ENCODE data around the gene TSPAN15.

TSPAN15 gene

DNA sequence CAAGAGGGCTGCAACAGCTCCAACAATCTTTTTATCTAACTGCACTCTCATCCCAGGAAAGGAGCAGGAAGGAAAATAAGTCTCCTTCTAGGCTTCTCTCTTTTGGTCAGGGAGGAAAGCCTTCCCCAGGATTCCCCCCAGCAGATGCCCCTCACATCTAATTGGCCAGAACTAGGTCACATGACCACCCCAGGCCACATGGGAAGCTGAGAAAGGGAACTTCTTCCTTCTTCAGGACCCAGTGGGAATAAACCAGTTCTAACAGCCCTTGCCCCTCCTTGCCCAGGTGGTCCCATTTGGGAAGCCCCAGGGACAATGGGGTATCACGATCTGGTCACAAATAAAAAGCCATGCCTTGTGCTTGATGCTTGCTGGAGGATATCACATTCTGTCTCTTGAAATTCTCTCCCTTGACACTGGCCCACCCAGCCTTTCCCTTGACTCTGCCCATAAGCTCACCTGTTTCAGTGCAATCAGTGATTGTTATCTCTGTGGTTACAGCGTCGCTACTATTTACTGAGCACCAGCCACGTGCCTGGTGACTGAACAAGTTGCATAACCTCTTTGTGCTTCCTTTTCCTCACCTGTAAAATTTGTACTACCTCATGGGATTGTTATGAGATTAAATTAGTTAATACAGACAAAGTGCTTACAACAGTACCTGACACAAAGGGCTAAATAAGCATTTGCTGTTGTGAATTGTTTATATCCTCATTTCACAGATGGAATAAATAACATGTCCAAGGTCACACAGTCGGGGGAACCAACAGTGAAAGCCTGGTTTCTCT, 25.6 kb upstream of the TSPAN15 start:
- Histone ChIP-seq H3K4me3 (ENCODE audit: low read depth in 1 of 2, low read length in 2 of 2) (no peak overlapping the region), H3K36me3 (ENCODE audit: control insufficient read depth in 1 of 2, insufficient read depth in 2 of 2, low read length in 2 of 2) (no peaks in the 10 kb centered on the region), H3K27ac (ENCODE audit: low read depth, low read length) (no peak overlapping the region), H3K27me3 (ENCODE audit: control insufficient read depth in 1 of 2, insufficient read depth in 2 of 2, low read length in 2 of 2) (no peaks in the 10 kb centered on the region), H3K9me3 (ENCODE audit: control insufficient read depth in 1 of 2, low read length in 2 of 2) (no peaks in the 10 kb centered on the region), H3K4me1 (ENCODE audit: control insufficient read depth in 1 of 2, insufficient read depth in 2 of 2, low read length in 2 of 2) (peaks cover 19 to 29% of the 10 kb centered on the region in 2 donors), H3K9ac (ENCODE audit: low read depth in 1 of 2, low read length in 2 of 2) (peak overlapping the region in 1 of 2 donors; percentile 19)

DNA sequence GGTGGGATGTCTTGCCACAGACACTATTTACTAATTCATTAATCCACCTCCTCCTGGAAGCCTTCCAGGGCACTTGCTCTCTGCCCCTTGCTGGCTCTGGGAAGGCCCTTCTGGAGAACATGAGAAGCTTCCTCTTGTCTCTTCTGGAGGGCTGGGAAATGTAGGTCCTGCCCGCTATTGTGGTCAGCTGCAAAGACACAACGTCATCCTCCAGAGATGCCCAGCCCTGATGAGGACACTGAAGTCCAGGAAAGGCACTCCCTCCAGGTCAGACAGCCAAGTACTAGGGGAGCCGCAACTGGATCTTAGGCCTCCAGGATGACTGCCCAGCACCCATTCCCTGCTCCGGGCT, 24.9 kb upstream of the TSPAN15 start:
- Histone ChIP-seq H3K4me3 (ENCODE audit: low read depth in 1 of 2, low read length in 2 of 2) (no peak overlapping the region), H3K27me3 (ENCODE audit: control insufficient read depth in 1 of 2, insufficient read depth in 2 of 2, low read length in 2 of 2) (no peaks in the 10 kb centered on the region), H3K4me1 (ENCODE audit: control insufficient read depth in 1 of 2, insufficient read depth in 2 of 2, low read length in 2 of 2) (peaks cover 19 to 29% of the 10 kb centered on the region in 2 donors), H3K9me3 (ENCODE audit: control insufficient read depth in 1 of 2, low read length in 2 of 2) (no peaks in the 10 kb centered on the region), H3K36me3 (ENCODE audit: control insufficient read depth in 1 of 2, insufficient read depth in 2 of 2, low read length in 2 of 2) (no peaks in the 10 kb centered on the region), H3K27ac (ENCODE audit: low read depth, low read length) (peak overlapping the region; percentile 14), H3K9ac (ENCODE audit: low read depth in 1 of 2, low read length in 2 of 2) (peak overlapping the region in 1 of 2 donors; percentile 19)

DNA sequence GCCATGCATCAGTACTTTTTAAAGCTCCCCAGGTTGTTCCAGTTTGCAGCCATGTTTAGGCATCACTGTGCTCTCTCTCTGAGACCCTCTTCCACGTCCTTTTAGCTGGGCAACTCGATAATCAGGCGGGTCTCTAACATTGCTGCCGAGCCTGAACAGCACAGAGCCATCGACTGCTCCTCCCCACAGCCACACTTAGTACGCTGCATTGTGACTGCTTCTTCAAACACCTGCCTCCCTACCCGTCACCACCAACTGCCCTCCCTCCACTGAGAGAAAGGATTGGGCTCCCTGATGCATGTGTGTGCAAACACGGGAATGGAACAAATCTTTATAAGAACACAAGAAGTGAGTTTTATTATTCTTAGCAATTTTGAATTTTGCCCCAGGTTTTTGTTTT, 23.1 kb upstream of the TSPAN15 start:
- H3K4me3 ChIP-seq (ENCODE audit: low read depth in 1 of 2, low read length in 2 of 2), result no peak overlapping the region
- H3K36me3 ChIP-seq (ENCODE audit: control insufficient read depth in 1 of 2, insufficient read depth in 2 of 2, low read length in 2 of 2), result no peaks in the 10 kb centered on the region
- H3K4me1 ChIP-seq (ENCODE audit: control insufficient read depth in 1 of 2, insufficient read depth in 2 of 2, low read length in 2 of 2), result peaks cover 19 to 29% of the 10 kb centered on the region in 2 donors
- H3K27ac ChIP-seq (ENCODE audit: low read depth, low read length), result no peak overlapping the region
- H3K9ac ChIP-seq (ENCODE audit: low read depth in 1 of 2, low read length in 2 of 2), result no peak overlapping the region
- no peaks in the 10 kb centered on the region for H3K9me3 ChIP-seq (ENCODE audit: control insufficient read depth in 1 of 2, low read length in 2 of 2)
- H3K27me3 ChIP-seq (ENCODE audit: control insufficient read depth in 1 of 2, insufficient read depth in 2 of 2, low read length in 2 of 2), result no peaks in the 10 kb centered on the region

DNA sequence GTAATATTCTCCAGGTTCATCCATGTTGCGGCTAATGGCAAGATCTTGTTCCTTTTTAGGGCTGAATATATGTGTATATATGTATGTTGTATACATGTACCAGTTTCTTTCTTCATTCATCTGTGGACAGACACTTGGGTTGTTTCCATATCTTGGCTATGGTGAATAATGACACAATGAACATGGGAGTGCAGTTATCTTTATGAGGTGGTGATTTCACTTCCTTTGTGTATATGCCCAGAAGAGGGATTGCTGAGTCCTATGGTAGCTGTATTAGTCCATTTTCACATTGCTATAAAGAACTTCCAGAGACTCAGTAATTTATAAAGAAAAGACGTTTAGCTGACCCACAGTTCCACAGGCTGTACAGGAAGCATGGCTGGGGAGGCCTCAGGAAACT, 17.1 kb upstream of the TSPAN15 start:
- Histone ChIP-seq H3K27me3 (ENCODE audit: control insufficient read depth in 1 of 2, insufficient read depth in 2 of 2, low read length in 2 of 2) (no peaks in the 10 kb centered on the region), H3K4me3 (ENCODE audit: low read depth in 1 of 2, low read length in 2 of 2) (no peak overlapping the region), H3K36me3 (ENCODE audit: control insufficient read depth in 1 of 2, insufficient read depth in 2 of 2, low read length in 2 of 2) (no peaks in the 10 kb centered on the region), H3K27ac (ENCODE audit: low read depth, low read length) (no peak overlapping the region), H3K9ac (ENCODE audit: low read depth in 1 of 2, low read length in 2 of 2) (no peak overlapping the region), H3K4me1 (ENCODE audit: control insufficient read depth in 1 of 2, insufficient read depth in 2 of 2, low read length in 2 of 2) (peaks cover 13 to 14% of the 10 kb centered on the region in 2 donors), H3K9me3 (ENCODE audit: control insufficient read depth in 1 of 2, low read length in 2 of 2) (no peaks in the 10 kb centered on the region)

DNA sequence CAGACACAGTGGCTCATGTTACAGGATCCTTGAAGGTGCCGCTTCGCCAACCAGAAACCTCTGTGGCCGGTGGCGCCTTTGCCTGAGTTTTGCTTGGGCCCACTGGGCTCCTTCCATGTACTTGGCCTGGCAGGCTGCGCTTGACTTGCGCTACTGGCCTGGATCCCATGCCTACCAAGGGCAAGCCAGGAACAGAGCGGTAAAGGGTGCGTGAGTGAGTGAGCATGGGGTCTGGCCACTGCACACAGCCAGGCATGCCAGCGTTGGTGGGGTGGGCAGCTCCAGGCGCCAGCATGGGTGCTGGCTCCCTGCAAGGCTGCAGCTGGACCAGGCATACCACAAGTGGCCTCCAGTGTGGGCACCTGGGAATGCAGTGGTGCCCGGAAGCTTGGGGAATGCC, 16.3 kb upstream of the TSPAN15 start:
- no peak overlapping the region for H3K4me3 ChIP-seq (ENCODE audit: low read depth in 1 of 2, low read length in 2 of 2)
- H3K9me3 ChIP-seq (ENCODE audit: control insufficient read depth in 1 of 2, low read length in 2 of 2), result no peaks in the 10 kb centered on the region
- H3K27ac ChIP-seq (ENCODE audit: low read depth, low read length), result no peak overlapping the region
- H3K27me3 ChIP-seq (ENCODE audit: control insufficient read depth in 1 of 2, insufficient read depth in 2 of 2, low read length in 2 of 2), result no peaks in the 10 kb centered on the region
- peaks cover 18% of the 10 kb centered on the region in 2 donors for H3K4me1 ChIP-seq (ENCODE audit: control insufficient read depth in 1 of 2, insufficient read depth in 2 of 2, low read length in 2 of 2)
- no peak overlapping the region for H3K9ac ChIP-seq (ENCODE audit: low read depth in 1 of 2, low read length in 2 of 2)
- no peaks in the 10 kb centered on the region for H3K36me3 ChIP-seq (ENCODE audit: control insufficient read depth in 1 of 2, insufficient read depth in 2 of 2, low read length in 2 of 2)

DNA sequence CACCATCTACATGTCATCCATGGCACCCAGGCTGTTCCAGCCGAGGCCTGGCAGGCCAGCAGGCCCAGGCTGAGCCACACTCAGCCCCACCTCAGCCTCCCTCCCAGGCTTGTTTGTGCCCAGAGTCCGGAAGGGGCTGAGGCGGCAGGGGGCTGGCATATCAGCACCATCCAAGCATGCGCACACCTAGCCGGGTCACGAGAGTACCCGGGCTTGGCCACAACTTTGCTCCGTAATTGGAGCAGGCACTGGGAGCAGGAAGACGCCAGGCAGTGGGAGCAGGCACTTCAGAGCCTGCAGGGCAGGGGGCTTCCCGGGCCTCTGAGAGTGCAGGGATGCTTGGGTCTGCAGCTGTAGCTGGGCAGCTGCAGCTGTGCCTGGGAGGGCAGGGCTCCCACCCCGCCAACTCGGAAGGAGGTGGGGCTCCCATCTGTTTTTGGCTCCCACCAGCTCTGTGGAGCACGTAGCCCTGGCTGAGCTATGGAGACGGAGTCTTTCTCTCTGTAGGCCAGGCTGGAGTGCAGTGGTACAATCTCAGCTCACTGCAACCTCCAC, 15.2 kb upstream of the TSPAN15 start:
- H3K4me3 ChIP-seq (ENCODE audit: low read depth in 1 of 2, low read length in 2 of 2), result no peak overlapping the region
- no peaks in the 10 kb centered on the region for H3K36me3 ChIP-seq (ENCODE audit: control insufficient read depth in 1 of 2, insufficient read depth in 2 of 2, low read length in 2 of 2)
- no peak overlapping the region for H3K9ac ChIP-seq (ENCODE audit: low read depth in 1 of 2, low read length in 2 of 2)
- peaks cover 18% of the 10 kb centered on the region in 2 donors for H3K4me1 ChIP-seq (ENCODE audit: control insufficient read depth in 1 of 2, insufficient read depth in 2 of 2, low read length in 2 of 2)
- no peaks in the 10 kb centered on the region for H3K27me3 ChIP-seq (ENCODE audit: control insufficient read depth in 1 of 2, insufficient read depth in 2 of 2, low read length in 2 of 2)
- H3K27ac ChIP-seq (ENCODE audit: low read depth, low read length), result no peak overlapping the region
- no peaks in the 10 kb centered on the region for H3K9me3 ChIP-seq (ENCODE audit: control insufficient read depth in 1 of 2, low read length in 2 of 2)

DNA sequence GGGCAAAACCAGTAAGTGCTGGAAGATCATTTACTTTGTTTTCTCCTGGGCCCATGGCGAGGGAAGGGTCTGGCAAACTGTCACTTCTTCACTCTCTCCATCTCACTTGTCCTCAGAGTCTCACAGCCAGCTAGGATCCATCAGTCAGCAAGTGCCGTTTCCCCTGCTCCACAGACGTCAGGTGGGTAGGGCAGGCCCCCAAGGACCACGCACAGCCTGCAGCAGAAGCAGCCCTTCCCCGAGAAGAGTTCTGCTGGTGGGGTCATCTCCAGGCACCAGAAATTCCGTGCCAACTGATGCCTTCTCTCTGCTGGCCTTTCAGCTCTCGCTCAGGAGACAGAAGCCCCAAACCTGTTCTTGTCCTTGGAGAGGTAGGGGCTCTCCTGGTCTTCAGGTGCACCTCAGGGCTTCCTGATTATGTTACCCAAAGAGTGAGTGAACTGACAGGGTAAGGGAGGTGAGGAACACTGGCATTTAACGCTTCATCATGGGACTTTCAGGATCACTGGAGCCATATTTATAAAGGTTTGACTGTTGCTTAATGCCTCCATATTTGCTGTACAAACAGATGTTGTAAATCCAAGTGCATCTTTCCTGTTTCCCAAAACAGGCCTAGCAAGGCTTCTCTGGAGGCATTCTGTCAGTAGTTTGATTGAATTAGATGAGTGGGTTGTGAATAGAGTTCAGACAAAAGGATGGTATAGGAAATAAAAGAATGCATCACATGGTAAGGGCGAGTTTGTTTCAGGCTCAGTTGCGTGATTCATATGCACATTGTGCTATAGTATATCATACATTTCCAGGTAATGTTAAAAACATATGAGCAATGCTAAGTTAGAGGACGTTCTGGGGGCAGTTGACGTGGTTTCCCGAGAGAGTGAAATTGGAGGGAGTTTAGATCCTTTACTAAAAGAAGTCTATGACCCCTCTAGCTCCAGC, 13.7 kb upstream of the TSPAN15 start:
- Histone ChIP-seq H3K9me3 (ENCODE audit: control insufficient read depth in 1 of 2, low read length in 2 of 2) (no peaks in the 10 kb centered on the region), H3K27ac (ENCODE audit: low read depth, low read length) (no peak overlapping the region), H3K9ac (ENCODE audit: low read depth in 1 of 2, low read length in 2 of 2) (peak overlapping the region in 1 of 2 donors; percentile 20), H3K36me3 (ENCODE audit: control insufficient read depth in 1 of 2, insufficient read depth in 2 of 2, low read length in 2 of 2) (no peaks in the 10 kb centered on the region), H3K4me1 (ENCODE audit: control insufficient read depth in 1 of 2, insufficient read depth in 2 of 2, low read length in 2 of 2) (peaks cover 18% of the 10 kb centered on the region in 2 donors), H3K27me3 (ENCODE audit: control insufficient read depth in 1 of 2, insufficient read depth in 2 of 2, low read length in 2 of 2) (no peaks in the 10 kb centered on the region), H3K4me3 (ENCODE audit: low read depth in 1 of 2, low read length in 2 of 2) (no peak overlapping the region)

DNA sequence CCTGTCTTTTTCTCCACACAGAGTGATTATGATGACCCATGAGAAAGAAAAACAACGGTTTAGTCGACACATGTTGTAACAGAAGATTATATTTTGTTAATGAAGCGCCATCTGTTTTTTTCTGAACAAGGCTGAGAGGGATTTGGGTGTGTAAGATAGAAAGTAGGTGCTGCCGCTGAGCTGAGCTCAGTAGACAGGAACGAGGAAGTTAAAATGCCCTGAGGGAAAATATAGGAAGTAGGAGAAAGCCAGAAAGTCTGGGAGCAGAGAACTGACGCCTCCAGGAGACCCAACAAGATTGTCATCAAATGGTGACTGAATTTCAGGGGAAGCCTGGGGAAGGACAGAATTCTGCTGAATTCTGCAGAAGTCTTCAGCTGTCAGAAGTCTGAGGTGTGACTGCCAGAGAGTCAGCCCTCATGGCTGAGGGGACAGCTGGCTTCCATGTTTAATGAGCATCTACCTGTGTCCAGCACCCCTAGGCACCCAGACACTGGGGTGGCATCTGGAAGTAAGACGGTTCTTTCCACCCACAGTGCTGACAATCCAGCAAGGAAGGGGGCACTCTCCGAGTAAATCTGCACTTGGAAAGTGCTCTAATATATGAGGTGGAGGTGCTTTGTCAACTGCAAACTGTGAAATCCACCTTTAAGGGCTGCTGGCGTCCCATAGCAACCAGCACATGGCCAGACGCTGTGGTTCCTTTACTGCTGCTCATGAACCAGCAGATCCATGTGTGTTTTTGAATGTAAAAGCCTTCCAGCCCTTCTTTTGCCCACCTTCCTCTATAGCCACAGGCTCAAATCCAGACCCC, 12.5 kb upstream of the TSPAN15 start:
- H3K9ac ChIP-seq (ENCODE audit: low read depth in 1 of 2, low read length in 2 of 2), result peak overlapping the region; percentile 20 to 35
- H3K4me1 ChIP-seq (ENCODE audit: control insufficient read depth in 1 of 2, insufficient read depth in 2 of 2, low read length in 2 of 2), result peaks cover 18% of the 10 kb centered on the region in 2 donors
- H3K27me3 ChIP-seq (ENCODE audit: control insufficient read depth in 1 of 2, insufficient read depth in 2 of 2, low read length in 2 of 2), result no peaks in the 10 kb centered on the region
- H3K27ac ChIP-seq (ENCODE audit: low read depth, low read length), result peak overlapping the region; percentile 66
- H3K9me3 ChIP-seq (ENCODE audit: control insufficient read depth in 1 of 2, low read length in 2 of 2), result no peaks in the 10 kb centered on the region
- no peaks in the 10 kb centered on the region for H3K36me3 ChIP-seq (ENCODE audit: control insufficient read depth in 1 of 2, insufficient read depth in 2 of 2, low read length in 2 of 2)
- peak overlapping the region in 1 of 2 donors; percentile 33 for H3K4me3 ChIP-seq (ENCODE audit: low read depth in 1 of 2, low read length in 2 of 2)

DNA sequence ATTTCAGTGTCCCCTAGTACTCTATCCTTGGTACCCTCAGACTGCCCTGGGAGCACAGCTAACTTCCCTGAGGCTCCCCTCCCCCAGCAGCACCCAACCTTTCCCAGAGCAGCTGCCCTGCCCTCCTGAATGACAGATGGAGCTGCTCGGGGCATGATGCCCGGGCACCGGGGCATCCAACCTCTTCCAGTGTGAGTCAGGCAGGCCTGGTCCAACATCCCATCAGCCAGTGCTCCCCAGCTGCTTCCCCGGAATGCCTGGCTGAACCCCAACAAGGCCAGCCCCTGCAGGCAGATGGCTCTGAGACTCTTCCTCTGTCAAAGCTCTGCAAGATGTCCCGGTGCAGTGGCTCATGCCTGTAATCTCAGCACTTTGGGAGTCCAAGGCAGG, 11.9 kb upstream of the TSPAN15 start:
- H3K27ac ChIP-seq (ENCODE audit: low read depth, low read length), result peak overlapping the region; percentile 66

More for the DNA sequence above, 11.9 kb upstream of the TSPAN15 start:
- Histone ChIP-seq H3K9ac (ENCODE audit: low read depth in 1 of 2, low read length in 2 of 2) (peak overlapping the region; percentile 20 to 35), H3K4me1 (ENCODE audit: control insufficient read depth in 1 of 2, insufficient read depth in 2 of 2, low read length in 2 of 2) (peaks cover 18% of the 10 kb centered on the region in 2 donors), H3K4me3 (ENCODE audit: low read depth in 1 of 2, low read length in 2 of 2) (no peak overlapping the region), H3K9me3 (ENCODE audit: control insufficient read depth in 1 of 2, low read length in 2 of 2) (no peaks in the 10 kb centered on the region), H3K36me3 (ENCODE audit: control insufficient read depth in 1 of 2, insufficient read depth in 2 of 2, low read length in 2 of 2) (no peaks in the 10 kb centered on the region), H3K27me3 (ENCODE audit: control insufficient read depth in 1 of 2, insufficient read depth in 2 of 2, low read length in 2 of 2) (no peaks in the 10 kb centered on the region)

All from duodenal mucosa (tissue), 2 donors.